ENCODE results near the gene DPP6. TPM values are rescaled to one million over a fixed set of nuclear protein-coding genes. Genes with fewer than 3 reads are reported as not detected.
"Not testable (repeated sequence)": the region's sequence is repeated elsewhere in the genome, so short reads cannot be mapped to it uniquely, and the experiment has no call there.

The DPP6 gene
- total RNA-seq, 1 experiment from 2014 or later, result not detected

GRCh38 chr7:154117411-154118390, 65.5 kb downstream of the DPP6 start:
- H3K9me3 ChIP-seq (replicated peaks); H3K27ac ChIP-seq; DNase-seq; H3K27me3 ChIP-seq; H3K4me3 ChIP-seq; H3K4me1 ChIP-seq; H3K36me3 ChIP-seq: not testable (repeated sequence)

GRCh38 chr7:154120825-154121224, 68.6 kb downstream of the DPP6 start:
- not testable (repeated sequence) for H3K36me3 ChIP-seq; H3K4me3 ChIP-seq; H3K27ac ChIP-seq; H3K27me3 ChIP-seq; DNase-seq; H3K9me3 ChIP-seq (replicated peaks); H3K4me1 ChIP-seq

GRCh38 chr7:154122720-154123119, 70.5 kb downstream of the DPP6 start:
- not testable (repeated sequence) for H3K27ac ChIP-seq; DNase-seq; H3K36me3 ChIP-seq; H3K27me3 ChIP-seq; H3K4me3 ChIP-seq; H3K9me3 ChIP-seq (replicated peaks); H3K4me1 ChIP-seq

- H3K36me3 ChIP-seq; H3K9me3 ChIP-seq (replicated peaks); H3K4me3 ChIP-seq; H3K4me1 ChIP-seq; H3K27ac ChIP-seq; H3K27me3 ChIP-seq; DNase-seq: not testable (repeated sequence)
Observed at GRCh38 chr7:154123397-154123796, 71.2 kb downstream of the DPP6 start.

GRCh38 chr7:154129142-154129541, 76.9 kb downstream of the DPP6 start:
- H3K4me3 ChIP-seq; DNase-seq; H3K27ac ChIP-seq; H3K36me3 ChIP-seq; H3K9me3 ChIP-seq (replicated peaks); H3K4me1 ChIP-seq; H3K27me3 ChIP-seq: not testable (repeated sequence)

- not testable (repeated sequence) for H3K27ac ChIP-seq; H3K9me3 ChIP-seq (replicated peaks); H3K27me3 ChIP-seq; H3K4me1 ChIP-seq; H3K4me3 ChIP-seq; DNase-seq; H3K36me3 ChIP-seq
Observed at GRCh38 chr7:154132617-154133016, 80.4 kb downstream of the DPP6 start.

GRCh38 chr7:154133703-154134277, 81.6 kb downstream of the DPP6 start:
- not testable (repeated sequence) for H3K27ac ChIP-seq; H3K4me1 ChIP-seq; H3K36me3 ChIP-seq; H3K9me3 ChIP-seq (replicated peaks); H3K4me3 ChIP-seq; H3K27me3 ChIP-seq; DNase-seq

- H3K4me3 ChIP-seq; H3K36me3 ChIP-seq; H3K4me1 ChIP-seq; H3K9me3 ChIP-seq (replicated peaks); H3K27me3 ChIP-seq; DNase-seq; H3K27ac ChIP-seq: not testable (repeated sequence)
Observed at GRCh38 chr7:154134698-154135097, 82.5 kb downstream of the DPP6 start.

GRCh38 chr7:154135646-154136045, 83.4 kb downstream of the DPP6 start:
- H3K27ac ChIP-seq; H3K27me3 ChIP-seq; H3K4me3 ChIP-seq; H3K9me3 ChIP-seq (replicated peaks); DNase-seq; H3K4me1 ChIP-seq; H3K36me3 ChIP-seq: not testable (repeated sequence)

GRCh38 chr7:154145922-154146706, 93.9 kb downstream of the DPP6 start:
- not testable (repeated sequence) for H3K36me3 ChIP-seq; H3K27ac ChIP-seq; H3K27me3 ChIP-seq; H3K9me3 ChIP-seq (replicated peaks); H3K4me3 ChIP-seq; DNase-seq; H3K4me1 ChIP-seq

GRCh38 chr7:154146707-154147038, 94.5 kb downstream of the DPP6 start:
- H3K27me3 ChIP-seq; H3K9me3 ChIP-seq (replicated peaks); H3K4me1 ChIP-seq; H3K4me3 ChIP-seq; H3K27ac ChIP-seq; DNase-seq; H3K36me3 ChIP-seq: not testable (repeated sequence)

GRCh38 chr7:154148791-154149516, 96.8 kb downstream of the DPP6 start:
- not testable (repeated sequence) for H3K9me3 ChIP-seq (replicated peaks); DNase-seq; H3K27ac ChIP-seq; H3K4me1 ChIP-seq; H3K27me3 ChIP-seq; H3K36me3 ChIP-seq; H3K4me3 ChIP-seq

- H3K36me3 ChIP-seq; DNase-seq; H3K4me3 ChIP-seq; H3K4me1 ChIP-seq; H3K27ac ChIP-seq; H3K27me3 ChIP-seq; H3K9me3 ChIP-seq (replicated peaks): not testable (repeated sequence)
Observed at GRCh38 chr7:154150656-154151055, 98.5 kb downstream of the DPP6 start.

GRCh38 chr7:154151306-154151705, 99.1 kb downstream of the DPP6 start:
- not testable (repeated sequence) for H3K4me3 ChIP-seq; H3K4me1 ChIP-seq; H3K27me3 ChIP-seq; DNase-seq; H3K9me3 ChIP-seq (replicated peaks); H3K27ac ChIP-seq; H3K36me3 ChIP-seq

- H3K9me3 ChIP-seq (replicated peaks); H3K27ac ChIP-seq; H3K27me3 ChIP-seq; H3K36me3 ChIP-seq; H3K4me3 ChIP-seq; H3K4me1 ChIP-seq: not testable (repeated sequence)
- DNase-seq, result peak in 1 of 2 experiments; percentile 14
Observed at GRCh38 chr7:154155928-154156327, 103.7 kb downstream of the DPP6 start.

Data from SJCRH30 (cell line).